PC-3 (cell line): Measurements from ENCODE around the gene PLIN3. TPM values are rescaled to one million over a fixed set of nuclear protein-coding genes. Genes with fewer than 3 reads are reported as not detected.
A peak's percentile ranks its signal among the peaks of the same experiment; 100 is the strongest.
"Not testable (repeated sequence)": the region's sequence is repeated elsewhere in the genome, so short reads cannot be mapped to it uniquely, and the experiment has no call there.

ENCODE experiments used
- ATAC-seq: fragments of 200-7000 bp; cut with Tn5 transposase; 2 replicates; pipeline ENCODE4 v1.9.1; 2020; ENCODE audit warnings: mild to moderate bottlenecking, moderate library complexity
- BruUV-seq: library from RNA; stranded (reverse); fragments of 400-500 nt; replicated peaks from 2 replicates; lab custom pipeline; 2021; lab: Mats Ljungman, UMichigan
- CTCF ChIA-PET: fragments of 300-600 bp; sonication (Branson Sonifier 250); formaldehyde crosslinking; loops from one replicate; lab custom pipeline; 2022; ENCODE audit warnings: antibody characterized with exemption; lab: Charles Lee
- POLR2A ChIA-PET: fragments of 300-600 bp; sonication (Branson Sonifier 250); formaldehyde crosslinking; loops from one replicate; lab custom pipeline; 2022; ENCODE audit warnings: antibody characterized with exemption; ENCODE audit not compliant: unreplicated experiment; lab: Charles Lee
- DNase-seq: peaks from one replicate; pipeline ENCODE4 v3.0.0-alpha.2; 2015
- H2AFZ ChIP-seq: fragments of 300-600 bp; sonication (generic); 2 replicates; pipeline ENCODE4 v1.6.0; 2016; ENCODE audit warnings: antibody characterized with exemption, low read length
- H3F3A ChIP-seq: fragments of 300-600 bp; sonication (generic); one replicate; pipeline ENCODE4 v1.6.0; 2017; ENCODE audit warnings: antibody characterized with exemption, low read length, control low read depth, mild to moderate bottlenecking; ENCODE audit not compliant: unreplicated experiment
- H3K27ac ChIP-seq: fragments of 300-600 bp; sonication (generic); 2 replicates; pipeline ENCODE4 v1.5.1; 2016; ENCODE audit warnings: mild to moderate bottlenecking, low read length
- H3K27me3 ChIP-seq: fragments of 300-600 bp; sonication (generic); 2 replicates; pipeline ENCODE4 v1.6.1; 2016; ENCODE audit warnings: low read length, mixed read lengths
- H3K36me3 ChIP-seq: fragments of 300-600 bp; sonication (generic); 2 replicates; pipeline ENCODE4 v1.6.1; 2016; ENCODE audit warnings: low read depth, mixed run types, low read length, mixed read lengths
- H3K4me1 ChIP-seq: fragments of 300-600 bp; sonication (generic); 2 replicates; pipeline ENCODE4 v1.5.1; 2016; ENCODE audit warnings: low read length; ENCODE audit not compliant: insufficient read depth
- H3K4me2 ChIP-seq: fragments of 300-600 bp; sonication (generic); 2 replicates; pipeline ENCODE4 v1.6.0; 2016; ENCODE audit warnings: low read length
- H3K4me3 ChIP-seq: fragments of 300-600 bp; sonication (generic); 2 replicates; pipeline ENCODE4 v1.5.1; 2016; ENCODE audit warnings: mild to moderate bottlenecking, low read length, mixed read lengths
- H3K79me2 ChIP-seq: fragments of 300-600 bp; sonication (generic); 2 replicates; pipeline ENCODE4 v1.6.1; 2017; ENCODE audit warnings: low read length, mixed read lengths
- H3K9ac ChIP-seq: fragments of 300-600 bp; sonication (generic); 2 replicates; pipeline ENCODE4 v1.6.0; 2016; ENCODE audit warnings: mild to moderate bottlenecking, low read length
- H3K9me2 ChIP-seq: fragments of 300-600 bp; sonication (generic); replicated peaks from 2 replicates; pipeline ENCODE4 v1.6.1; 2016; ENCODE audit warnings: mixed run types, low read length, mixed read lengths
- H3K9me3 ChIP-seq: fragments of 300-600 bp; sonication (generic); 2 replicates; pipeline ENCODE4 v1.6.1; 2016; ENCODE audit warnings: low read length, mixed read lengths
- H4K20me1 ChIP-seq: fragments of 300-600 bp; sonication (generic); 2 replicates; pipeline ENCODE4 v1.6.1; 2016; ENCODE audit warnings: low read length, mixed read lengths
- CTCF ChIP-seq: fragments of 300-600 bp; sonication (generic); conservative IDR thresholded peaks from 2 replicates; pipeline ENCODE4 v1.5.1; 2017; ENCODE audit warnings: antibody characterized with exemption, low read depth, mild to moderate bottlenecking, low read length
- EZH2 ChIP-seq: fragments of 300-600 bp; sonication (generic); IDR thresholded peaks from one replicate; pipeline ENCODE4 v1.6.1; 2017; ENCODE audit warnings: antibody characterized with exemption, mild to moderate bottlenecking, low read length; ENCODE audit not compliant: unreplicated experiment
- EZH2phosphoT487 ChIP-seq: fragments of 300-600 bp; sonication (generic); IDR thresholded peaks from 2 replicates; pipeline ENCODE4 v1.6.1; 2018; ENCODE audit warnings: mild to moderate bottlenecking, antibody characterized with exemption, low read length, borderline replicate concordance
- intact Hi-C: fragments of 100-400 bp; cut with micrococcal nuclease; formaldehyde crosslinking; loops from 2 replicates; pipeline ENCODE4 v1.9.0; 2023
- total RNA-seq: library from RNA; depleted of rRNA; stranded (reverse); fragments of >200 nt; gene quantifications from 2 replicates; pipeline ENCODE4 v1.2.3, GENCODE V29; 2014

Gene PLIN3
- total RNA-seq, 1 experiment from 2014 or later: 136 TPM

GRCh38 chr19:4861147-4861546 lies 6.3 kb downstream of the PLIN3 start:
- H3K4me2 ChIP-seq: no peak overlapping the region
- H3K9me3 ChIP-seq: no peaks in the 10 kb centered on the region
- H4K20me1 ChIP-seq: no peaks in the 10 kb centered on the region
- DNase-seq (peak; percentile 19), ATAC-seq (no peak)
- no peak overlapping the region for H3K27ac ChIP-seq
- no peaks in the 10 kb centered on the region for H3K27me3 ChIP-seq
- intact Hi-C loops: no loop called here
- peaks cover 2% of the 10 kb centered on the region for H3K4me1 ChIP-seq
- no peak overlapping the region for H3K4me3 ChIP-seq
- H3K79me2 ChIP-seq: peaks cover 24% of the 10 kb centered on the region
- no peak overlapping the region for H3K9ac ChIP-seq
- H3K9me2 ChIP-seq: no peaks in the 10 kb centered on the region
- H3K36me3 ChIP-seq: peaks cover 24% of the 10 kb centered on the region
- CTCF ChIA-PET: no interaction called here
- no peak overlapping the region for H2AFZ ChIP-seq
- H3F3A ChIP-seq: no peaks in the 10 kb centered on the region
- POLR2A ChIA-PET: no interaction called here
- TF ChIP-seq EZH2 (no peak), EZH2phosphoT487 (no peak), CTCF (no peak)
- no TSS peak for BruUV-seq

- no peak overlapping the region for H3K9ac ChIP-seq
- POLR2A ChIA-PET: no interaction called here
These were observed 7.8 kb downstream of the PLIN3 start for GRCh38 chr19:4859697-4860096.

GRCh38 chr19:4856468-4856867 lies 11.0 kb downstream of the PLIN3 start:
- BruUV-seq, H4K20me1 ChIP-seq: not testable (repeated sequence)
- CTCF ChIA-PET: interaction anchor here (0.6 kb wide), 1 partner anchor 1322 kb away, joined by 3 read pairs; no protein-coding TSS in a partner anchor

More at GRCh38 chr19:4859697-4860096, 7.8 kb downstream of the PLIN3 start:
- peaks cover 12% of the 10 kb centered on the region for H3K79me2 ChIP-seq
- no peak overlapping the region for H3K4me2 ChIP-seq
- CTCF ChIA-PET: no interaction called here
- peaks cover 33% of the 10 kb centered on the region for H3K36me3 ChIP-seq
- intact Hi-C loops: no loop called here
- H3K27me3 ChIP-seq: no peaks in the 10 kb centered on the region
- no peaks in the 10 kb centered on the region for H4K20me1 ChIP-seq
- DNase-seq (no peak), ATAC-seq (no peak)
- H2AFZ ChIP-seq: no peak overlapping the region
- no peaks in the 10 kb centered on the region for H3K9me3 ChIP-seq
- no TSS peak for BruUV-seq
- no peaks in the 10 kb centered on the region for H3F3A ChIP-seq
- no peak overlapping the region for H3K27ac ChIP-seq
- no peaks in the 10 kb centered on the region for H3K9me2 ChIP-seq
- no peaks in the 10 kb centered on the region for H3K4me1 ChIP-seq
- TF ChIP-seq EZH2: no peak
- no peak for TF ChIP-seq CTCF
- no peak for TF ChIP-seq EZH2phosphoT487
- H3K4me3 ChIP-seq: no peak overlapping the region

GRCh38 chr19:4853506-4853905 lies 14.0 kb downstream of the PLIN3 start:
- ChIA-PET CTCF (interaction anchor here (0.6 to 0.7 kb wide), 3 partner anchors 12 to 63 kb away, joined by 3 to 6 read pairs (median 4); no protein-coding TSS in a partner anchor), POLR2A (interaction anchor here (0.6 kb wide), 1 partner anchor 44 kb away, joined by 3 read pairs; no protein-coding TSS in a partner anchor)
- ATAC-seq, H3K4me3 ChIP-seq, H2AFZ ChIP-seq, H3K9me2 ChIP-seq, H3K9me3 ChIP-seq, H3K79me2 ChIP-seq, H3K4me2 ChIP-seq, H3F3A ChIP-seq, H3K9ac ChIP-seq, H3K4me1 ChIP-seq, H3K27ac ChIP-seq, intact Hi-C loops, H4K20me1 ChIP-seq, BruUV-seq, H3K27me3 ChIP-seq, DNase-seq: not testable (repeated sequence)
- peaks cover 37% of the 10 kb centered on the region for H3K36me3 ChIP-seq

More at GRCh38 chr19:4856468-4856867, 11.0 kb downstream of the PLIN3 start:
- H3K9me2 ChIP-seq, H3K4me3 ChIP-seq, H3F3A ChIP-seq, H3K27ac ChIP-seq, H3K9me3 ChIP-seq, H3K4me2 ChIP-seq, intact Hi-C loops, H3K27me3 ChIP-seq, H3K9ac ChIP-seq, H3K79me2 ChIP-seq, ATAC-seq, DNase-seq, H3K4me1 ChIP-seq, H2AFZ ChIP-seq: not testable (repeated sequence)
- H3K36me3 ChIP-seq: peaks cover 46% of the 10 kb centered on the region
- POLR2A ChIA-PET: interaction anchor here (0.5 kb wide), 1 partner anchor 1242 kb away, joined by 9 read pairs; no protein-coding TSS in a partner anchor
